H1 (cell line): Measurements from ENCODE around the gene MRTO4. TPM values are rescaled to one million over a fixed set of nuclear protein-coding genes. Genes with fewer than 3 reads are reported as not detected.

Source experiments
- CTCF ChIA-PET: fragments of 300-600 bp; sonication (Branson Sonifier 250); formaldehyde crosslinking; loops from one replicate; lab custom pipeline; 2021; ENCODE audit not compliant: partially characterized antibody; lab: Charles Lee
- POLR2A ChIA-PET: fragments of 300-600 bp; sonication (Branson Sonifier 250); formaldehyde crosslinking; loops from one replicate; lab custom pipeline; 2021; ENCODE audit warnings: inconsistent platforms; ENCODE audit not compliant: partially characterized antibody; lab: Charles Lee
- DNase-seq, 2 experiments: peaks; one replicate each; pipeline versions ENCODE4 v3.0.0 to v3.0.0-alpha.2; 2010 to 2022; ENCODE audit warnings: low spot score in 2 of 2, low read depth in 1 of 2, mixed read lengths in 1 of 2
- FAIRE-seq: peaks from 2 replicates; lab custom pipeline; 2011; peaks lifted over from hg19 to GRCh38; lab: Jason Lieb, UNC
- H2AFZ ChIP-seq: 2 replicates; pipeline ENCODE4 v1.8.1; 2012; ENCODE audit warnings: low read length, inconsistent platforms
- H2AK5ac ChIP-seq: 2 replicates; pipeline ENCODE4 v1.6.1; 2013; ENCODE audit warnings: low read depth, low read length
- H2BK120ac ChIP-seq: replicated peaks from 2 replicates; pipeline ENCODE3; 2013; ENCODE audit warnings: low read depth, low read length, inconsistent platforms
- H2BK12ac ChIP-seq: 2 replicates; pipeline ENCODE4 v1.6.1; 2013; ENCODE audit warnings: low read depth, low read length
- H2BK15ac ChIP-seq: 2 replicates; pipeline ENCODE4 v1.6.1; 2013; ENCODE audit warnings: low read length
- H2BK20ac ChIP-seq: 2 replicates; pipeline ENCODE4 v1.6.1; 2013; ENCODE audit warnings: low read length
- H2BK5ac ChIP-seq: 2 replicates; pipeline ENCODE4 v1.6.1; 2013; ENCODE audit warnings: low read depth, low read length
- H3K14ac ChIP-seq: 2 replicates; pipeline ENCODE4 v1.6.1; 2013; ENCODE audit warnings: inconsistent platforms; ENCODE audit not compliant: insufficient read length
- H3K18ac ChIP-seq: 2 replicates; pipeline ENCODE4 v1.6.1; 2013; ENCODE audit warnings: low read length; ENCODE audit errors: extremely low read depth
- H3K23ac ChIP-seq: 2 replicates; pipeline ENCODE4 v1.6.1; 2013; ENCODE audit warnings: inconsistent platforms; ENCODE audit not compliant: insufficient read length
- H3K23me2 ChIP-seq: 2 replicates; pipeline ENCODE4 v1.6.1; 2013; ENCODE audit warnings: low read depth, low read length
- H3K27ac ChIP-seq: 2 replicates; pipeline ENCODE4 v1.6.1; 2011; ENCODE audit warnings: low read depth, low read length, inconsistent platforms
- H3K27me3 ChIP-seq, 4 experiments: replicated peaks in 1 of 4; 1 replicate in 1 of 4; 2 replicates in 3 of 4; pipeline versions ENCODE4 v1.6.1 to v1.8.1; 2011 to 2013; ENCODE audit warnings: low read length in 3 of 4, mild to moderate bottlenecking in 3 of 4, inconsistent platforms in 2 of 4, mixed read lengths in 2 of 4, moderate library complexity in 1 of 4; ENCODE audit not compliant: control insufficient read depth in 3 of 4, insufficient read depth in 3 of 4; ENCODE audit errors: extremely low read depth in 1 of 4
- H3K36me3 ChIP-seq, 4 experiments: 2 replicates each; pipeline versions ENCODE4 v1.6.1 to v1.8.1; 2011 to 2013; ENCODE audit warnings: mild to moderate bottlenecking in 4 of 4, low read length in 3 of 4, moderate library complexity in 2 of 4, control low read depth in 1 of 4, inconsistent platforms in 1 of 4; ENCODE audit not compliant: insufficient read depth in 4 of 4, control insufficient read depth in 2 of 4
- H3K4ac ChIP-seq: replicated peaks from 2 replicates; pipeline ENCODE3; 2013; ENCODE audit warnings: low read length, low read depth, mixed read lengths, inconsistent platforms; ENCODE audit not compliant: insufficient read length
- H3K4me1 ChIP-seq, 4 experiments: replicated peaks in 1 of 4; 1 replicate in 1 of 4; 2 replicates in 3 of 4; pipeline versions ENCODE4 v1.6.1 to v1.8.1; 2011 to 2013; ENCODE audit warnings: low read length in 3 of 4, inconsistent platforms in 2 of 4, mixed read lengths in 1 of 4; ENCODE audit not compliant: insufficient read depth in 4 of 4, control insufficient read depth in 3 of 4
- H3K4me2 ChIP-seq, 2 experiments: 2 replicates each; pipeline versions ENCODE4 v1.6.1 to v1.8.1; 2011 to 2013; ENCODE audit warnings: low read depth in 2 of 2, low read length in 2 of 2, control low read depth in 1 of 2, inconsistent platforms in 1 of 2, mild to moderate bottlenecking in 1 of 2; ENCODE audit not compliant: insufficient read depth in 1 of 2
- H3K4me3 ChIP-seq, 4 experiments: fragments of 200-600, 300-600 bp in 1 of 4; sonication (generic), shearing (Covaris generic), sonication (Bioruptor Twin) in 1 of 4; 2 replicates each; pipeline versions ENCODE4 v1.5.1 to v1.8.1; 2011 to 2016; ENCODE audit warnings: low read length in 4 of 4, low read depth in 3 of 4, control low read depth in 2 of 4, inconsistent platforms in 2 of 4, mild to moderate bottlenecking in 2 of 4, mixed read lengths in 1 of 4, moderate library complexity in 1 of 4; ENCODE audit not compliant: insufficient read depth in 2 of 4; ENCODE audit errors: extremely low read depth in 1 of 4
- H3K56ac ChIP-seq: replicated peaks from 2 replicates; pipeline ENCODE3; 2013; ENCODE audit warnings: low read depth, mild to moderate bottlenecking, mixed read lengths, low read length, inconsistent platforms; ENCODE audit not compliant: insufficient read length
- H3K79me1 ChIP-seq: 2 replicates; pipeline ENCODE4 v1.6.1; 2013; ENCODE audit warnings: low read depth, low read length, control low read depth
- H3K79me2 ChIP-seq, 2 experiments: 2 replicates each; pipeline versions ENCODE4 v1.6.1 to v1.8.1; 2012 to 2013; ENCODE audit warnings: low read length in 2 of 2, mild to moderate bottlenecking in 2 of 2, inconsistent platforms in 1 of 2; ENCODE audit not compliant: insufficient read depth in 2 of 2, control insufficient read depth in 1 of 2
- H3K9ac ChIP-seq, 4 experiments: replicated peaks in 1 of 4; 1 replicate in 1 of 4; 2 replicates in 3 of 4; pipeline versions ENCODE4 v1.6.1 to v1.8.1; 2011 to 2013; ENCODE audit warnings: low read depth in 3 of 4, low read length in 3 of 4, control low read depth in 2 of 4, mild to moderate bottlenecking in 2 of 4, moderate library complexity in 2 of 4, inconsistent platforms in 1 of 4; ENCODE audit errors: extremely low read depth in 1 of 4
- H3K9me3 ChIP-seq, 2 experiments: 2 replicates each; pipeline versions ENCODE4 v1.6.1 to v1.8.1; 2012 to 2013; ENCODE audit warnings: mild to moderate bottlenecking in 2 of 2, moderate library complexity in 2 of 2, control low read depth in 1 of 2, inconsistent platforms in 1 of 2, low read depth in 1 of 2, low read length in 1 of 2, mixed read lengths in 1 of 2; ENCODE audit not compliant: insufficient read depth in 2 of 2
- H4K20me1 ChIP-seq, 2 experiments: replicated peaks in 1 of 2; 2 replicates each; pipeline versions ENCODE3 to v1.8.1; 2011 to 2013; ENCODE audit warnings: inconsistent platforms in 2 of 2, low read length in 2 of 2, mild to moderate bottlenecking in 1 of 2; ENCODE audit not compliant: insufficient read depth in 2 of 2, control insufficient read depth in 1 of 2
- H4K5ac ChIP-seq: 2 replicates; pipeline ENCODE4 v1.6.1; 2013; ENCODE audit warnings: low read length, low read depth, mixed read lengths, inconsistent platforms; ENCODE audit not compliant: insufficient read length
- H4K8ac ChIP-seq: 2 replicates; pipeline ENCODE4 v1.8.0; 2013; ENCODE audit warnings: mild to moderate bottlenecking, moderate library complexity, low read length, inconsistent platforms; ENCODE audit not compliant: insufficient read depth; ENCODE audit errors: extremely low read depth
- H4K91ac ChIP-seq: replicated peaks from 2 replicates; pipeline ENCODE3; 2013; ENCODE audit warnings: low read length, mixed read lengths, inconsistent platforms; ENCODE audit not compliant: insufficient read length
- EGR1 ChIP-seq: IDR thresholded peaks from 2 replicates; pipeline ENCODE4 v1.6.1; 2011; ENCODE audit warnings: low read depth, low read length, borderline replicate concordance
- WGBS, 2 experiments: shearing (Covaris generic) in 1 of 2; methylation state at CpG; one replicate each; pipeline versions ENCODE4 v1.1.6 to v1.1.7; 2013 to 2015; ENCODE audit warnings: low lambda C conversion rate in 2 of 2, mixed read lengths in 2 of 2, inconsistent platforms in 1 of 2, low coverage in 1 of 2, missing lambda C conversion rate in 1 of 2; ENCODE audit not compliant: insufficient replicate concordance in 2 of 2, insufficient coverage in 1 of 2, insufficient read length in 1 of 2; ENCODE audit errors: extremely low coverage in 1 of 2, missing lambda C conversion rate in 1 of 2; 5-methylcytosine and 5-hydroxymethylcytosine counted together
- polyA plus RNA-seq, 7 experiments: library from polyadenylated mRNA; depleted of rRNA in 3 of 7; stranded (reverse) in 5 of 7; unstranded in 2 of 7; fragments of >200 nt in 5 of 7; fragments of 200-250 nt in 2 of 7; gene quantifications; 1 replicate in 5 of 7; 2 replicates in 1 of 7; 4 replicates in 1 of 7; pipeline versions ENCODE4 v1.2.1 to v1.2.3, GENCODE V29; 2011 to 2013; ENCODE audit warnings: missing spikeins in 2 of 7, mixed read lengths in 2 of 7
- total RNA-seq: library from RNA; stranded (reverse); fragmentation: NEBNext Ultra II Directional; extraction: Animal tissue kit (Norgen Biotek cat#: 25700); gene quantifications from 2 replicates; pipeline ENCODE4 v1.2.1, GENCODE V29; 2021

Gene MRTO4
- total and polyA plus RNA-seq, 2 of the 8 experiments (the other 6 are each of a cell fraction or from before 2014, with no cell fraction given): 36.9 to 64.3 TPM

- no peak overlapping the region for H3K14ac ChIP-seq
- DNase-seq (no peak), FAIRE-seq (no peak)
- no peak overlapping the region for H2BK5ac ChIP-seq
- H4K5ac ChIP-seq: no peak overlapping the region
- H3K4me3 ChIP-seq: no peak overlapping the region
- 91% methylated on average over 3 of the region's 3 CpGs; no CpG with 5 or more reads in 1 of the 2 experiments for WGBS, 2 experiments
- no peaks in the 10 kb centered on the region for H3K79me1 ChIP-seq
- no peak overlapping the region for H3K4me2 ChIP-seq
- H3K4ac ChIP-seq: no peak overlapping the region
- H3K27me3 ChIP-seq: no peaks in the 10 kb centered on the region
- H3K23ac ChIP-seq: no peak overlapping the region
- peaks cover 51 to 89% (median 74%) of the 10 kb centered on the region in 4 experiments for H3K36me3 ChIP-seq
- H3K56ac ChIP-seq: no peak overlapping the region
- TF ChIP-seq EGR1: no peak
- H4K20me1 ChIP-seq: peaks cover 0 to 4% of the 10 kb centered on the region in 2 experiments
- POLR2A ChIA-PET: interaction anchor here (1.0 to 2.0 kb wide), 4 partner anchors 10 to 24 kb away, joined by 3 to 5 read pairs (median 4); partner anchors contain the start of genes EMC1 and MRTO4
- no peak overlapping the region for H4K91ac ChIP-seq
- no peaks in the 10 kb centered on the region for H3K79me2 ChIP-seq
- H4K8ac ChIP-seq: no peak overlapping the region
- H2BK12ac ChIP-seq: no peak overlapping the region
- no peak overlapping the region for H3K9ac ChIP-seq
- no peaks in the 10 kb centered on the region for H3K23me2 ChIP-seq
- no peak overlapping the region for H2BK120ac ChIP-seq
- no peak overlapping the region for H2AK5ac ChIP-seq
- no peak overlapping the region for H2BK20ac ChIP-seq
- no peak overlapping the region for H3K27ac ChIP-seq
- CTCF ChIA-PET: interaction anchor here (0.7 to 1.5 kb wide), 6 partner anchors 14 to 468 kb away, joined by 3 to 4 read pairs (median 3); no protein-coding TSS in a partner anchor
- H3K9me3 ChIP-seq: no peaks in the 10 kb centered on the region
- H3K4me1 ChIP-seq: no peaks in the 10 kb centered on the region
- no peak overlapping the region for H2BK15ac ChIP-seq
- no peak overlapping the region for H2AFZ ChIP-seq
- no peak overlapping the region for H3K18ac ChIP-seq
Observed at GRCh38 chr1:19234224-19234623, 17.4 kb upstream of the MRTO4 start.
